H1 (cell line): ENCODE results near the gene KRCC1. TPM values are rescaled to one million over a fixed set of nuclear protein-coding genes. Genes with fewer than 3 reads are reported as not detected.

Experiments
- CTCF ChIA-PET: fragments of 300-600 bp; sonication (Branson Sonifier 250); formaldehyde crosslinking; loops from one replicate; lab custom pipeline; 2021; ENCODE audit not compliant: partially characterized antibody; lab: Charles Lee
- POLR2A ChIA-PET: fragments of 300-600 bp; sonication (Branson Sonifier 250); formaldehyde crosslinking; loops from one replicate; lab custom pipeline; 2021; ENCODE audit warnings: inconsistent platforms; ENCODE audit not compliant: partially characterized antibody; lab: Charles Lee
- DNase-seq, 2 experiments: peaks; one replicate each; pipeline versions ENCODE4 v3.0.0 to v3.0.0-alpha.2; 2010 to 2022; ENCODE audit warnings: low spot score in 2 of 2, low read depth in 1 of 2, mixed read lengths in 1 of 2
- FAIRE-seq: peaks from 2 replicates; lab custom pipeline; 2011; peaks lifted over from hg19 to GRCh38; lab: Jason Lieb, UNC
- H2AFZ ChIP-seq: 2 replicates; pipeline ENCODE4 v1.8.1; 2012; ENCODE audit warnings: low read length, inconsistent platforms
- H2AK5ac ChIP-seq: 2 replicates; pipeline ENCODE4 v1.6.1; 2013; ENCODE audit warnings: low read depth, low read length
- H2BK120ac ChIP-seq: replicated peaks from 2 replicates; pipeline ENCODE3; 2013; ENCODE audit warnings: low read depth, low read length, inconsistent platforms
- H2BK12ac ChIP-seq: 2 replicates; pipeline ENCODE4 v1.6.1; 2013; ENCODE audit warnings: low read depth, low read length
- H2BK15ac ChIP-seq: 2 replicates; pipeline ENCODE4 v1.6.1; 2013; ENCODE audit warnings: low read length
- H2BK20ac ChIP-seq: 2 replicates; pipeline ENCODE4 v1.6.1; 2013; ENCODE audit warnings: low read length
- H2BK5ac ChIP-seq: 2 replicates; pipeline ENCODE4 v1.6.1; 2013; ENCODE audit warnings: low read depth, low read length
- H3K14ac ChIP-seq: 2 replicates; pipeline ENCODE4 v1.6.1; 2013; ENCODE audit warnings: inconsistent platforms; ENCODE audit not compliant: insufficient read length
- H3K18ac ChIP-seq: 2 replicates; pipeline ENCODE4 v1.6.1; 2013; ENCODE audit warnings: low read length; ENCODE audit errors: extremely low read depth
- H3K23ac ChIP-seq: 2 replicates; pipeline ENCODE4 v1.6.1; 2013; ENCODE audit warnings: inconsistent platforms; ENCODE audit not compliant: insufficient read length
- H3K23me2 ChIP-seq: 2 replicates; pipeline ENCODE4 v1.6.1; 2013; ENCODE audit warnings: low read depth, low read length
- H3K27ac ChIP-seq: 2 replicates; pipeline ENCODE4 v1.6.1; 2011; ENCODE audit warnings: low read depth, low read length, inconsistent platforms
- H3K27me3 ChIP-seq, 4 experiments: replicated peaks in 1 of 4; 1 replicate in 1 of 4; 2 replicates in 3 of 4; pipeline versions ENCODE4 v1.6.1 to v1.8.1; 2011 to 2013; ENCODE audit warnings: low read length in 3 of 4, mild to moderate bottlenecking in 3 of 4, inconsistent platforms in 2 of 4, mixed read lengths in 2 of 4, moderate library complexity in 1 of 4; ENCODE audit not compliant: control insufficient read depth in 3 of 4, insufficient read depth in 3 of 4; ENCODE audit errors: extremely low read depth in 1 of 4
- H3K36me3 ChIP-seq, 4 experiments: 2 replicates each; pipeline versions ENCODE4 v1.6.1 to v1.8.1; 2011 to 2013; ENCODE audit warnings: mild to moderate bottlenecking in 4 of 4, low read length in 3 of 4, moderate library complexity in 2 of 4, control low read depth in 1 of 4, inconsistent platforms in 1 of 4; ENCODE audit not compliant: insufficient read depth in 4 of 4, control insufficient read depth in 2 of 4
- H3K4ac ChIP-seq: replicated peaks from 2 replicates; pipeline ENCODE3; 2013; ENCODE audit warnings: low read length, low read depth, mixed read lengths, inconsistent platforms; ENCODE audit not compliant: insufficient read length
- H3K4me1 ChIP-seq, 4 experiments: replicated peaks in 1 of 4; 1 replicate in 1 of 4; 2 replicates in 3 of 4; pipeline versions ENCODE4 v1.6.1 to v1.8.1; 2011 to 2013; ENCODE audit warnings: low read length in 3 of 4, inconsistent platforms in 2 of 4, mixed read lengths in 1 of 4; ENCODE audit not compliant: insufficient read depth in 4 of 4, control insufficient read depth in 3 of 4
- H3K4me2 ChIP-seq, 2 experiments: 2 replicates each; pipeline versions ENCODE4 v1.6.1 to v1.8.1; 2011 to 2013; ENCODE audit warnings: low read depth in 2 of 2, low read length in 2 of 2, control low read depth in 1 of 2, inconsistent platforms in 1 of 2, mild to moderate bottlenecking in 1 of 2; ENCODE audit not compliant: insufficient read depth in 1 of 2
- H3K4me3 ChIP-seq, 4 experiments: fragments of 200-600, 300-600 bp in 1 of 4; sonication (generic), shearing (Covaris generic), sonication (Bioruptor Twin) in 1 of 4; 2 replicates each; pipeline versions ENCODE4 v1.5.1 to v1.8.1; 2011 to 2016; ENCODE audit warnings: low read length in 4 of 4, low read depth in 3 of 4, control low read depth in 2 of 4, inconsistent platforms in 2 of 4, mild to moderate bottlenecking in 2 of 4, mixed read lengths in 1 of 4, moderate library complexity in 1 of 4; ENCODE audit not compliant: insufficient read depth in 2 of 4; ENCODE audit errors: extremely low read depth in 1 of 4
- H3K56ac ChIP-seq: replicated peaks from 2 replicates; pipeline ENCODE3; 2013; ENCODE audit warnings: low read depth, mild to moderate bottlenecking, mixed read lengths, low read length, inconsistent platforms; ENCODE audit not compliant: insufficient read length
- H3K79me1 ChIP-seq: 2 replicates; pipeline ENCODE4 v1.6.1; 2013; ENCODE audit warnings: low read depth, low read length, control low read depth
- H3K79me2 ChIP-seq, 2 experiments: 2 replicates each; pipeline versions ENCODE4 v1.6.1 to v1.8.1; 2012 to 2013; ENCODE audit warnings: low read length in 2 of 2, mild to moderate bottlenecking in 2 of 2, inconsistent platforms in 1 of 2; ENCODE audit not compliant: insufficient read depth in 2 of 2, control insufficient read depth in 1 of 2
- H3K9ac ChIP-seq, 4 experiments: replicated peaks in 1 of 4; 1 replicate in 1 of 4; 2 replicates in 3 of 4; pipeline versions ENCODE4 v1.6.1 to v1.8.1; 2011 to 2013; ENCODE audit warnings: low read depth in 3 of 4, low read length in 3 of 4, control low read depth in 2 of 4, mild to moderate bottlenecking in 2 of 4, moderate library complexity in 2 of 4, inconsistent platforms in 1 of 4; ENCODE audit errors: extremely low read depth in 1 of 4
- H3K9me3 ChIP-seq, 2 experiments: 2 replicates each; pipeline versions ENCODE4 v1.6.1 to v1.8.1; 2012 to 2013; ENCODE audit warnings: mild to moderate bottlenecking in 2 of 2, moderate library complexity in 2 of 2, control low read depth in 1 of 2, inconsistent platforms in 1 of 2, low read depth in 1 of 2, low read length in 1 of 2, mixed read lengths in 1 of 2; ENCODE audit not compliant: insufficient read depth in 2 of 2
- H4K20me1 ChIP-seq, 2 experiments: replicated peaks in 1 of 2; 2 replicates each; pipeline versions ENCODE3 to v1.8.1; 2011 to 2013; ENCODE audit warnings: inconsistent platforms in 2 of 2, low read length in 2 of 2, mild to moderate bottlenecking in 1 of 2; ENCODE audit not compliant: insufficient read depth in 2 of 2, control insufficient read depth in 1 of 2
- H4K5ac ChIP-seq: 2 replicates; pipeline ENCODE4 v1.6.1; 2013; ENCODE audit warnings: low read length, low read depth, mixed read lengths, inconsistent platforms; ENCODE audit not compliant: insufficient read length
- H4K8ac ChIP-seq: 2 replicates; pipeline ENCODE4 v1.8.0; 2013; ENCODE audit warnings: mild to moderate bottlenecking, moderate library complexity, low read length, inconsistent platforms; ENCODE audit not compliant: insufficient read depth; ENCODE audit errors: extremely low read depth
- H4K91ac ChIP-seq: replicated peaks from 2 replicates; pipeline ENCODE3; 2013; ENCODE audit warnings: low read length, mixed read lengths, inconsistent platforms; ENCODE audit not compliant: insufficient read length
- ATF2 ChIP-seq: IDR thresholded peaks from 2 replicates; pipeline ENCODE4 v1.6.1; 2012; ENCODE audit warnings: low read length, inconsistent platforms
- ATF3 ChIP-seq: IDR thresholded peaks from 2 replicates; pipeline ENCODE4 v1.6.1; 2011; ENCODE audit warnings: low read depth, mild to moderate bottlenecking, low read length; ENCODE audit not compliant: insufficient read depth
- BACH1 ChIP-seq: IDR thresholded peaks from 2 replicates; pipeline ENCODE4 v1.6.1; 2012; ENCODE audit warnings: low read length, improper control_type of control experiment
- CTBP2 ChIP-seq: IDR thresholded peaks from 2 replicates; pipeline ENCODE4 v1.7.0; 2011; ENCODE audit warnings: borderline replicate concordance, mild to moderate bottlenecking, moderate library complexity, mixed read lengths, low read length; ENCODE audit not compliant: insufficient read depth, insufficient read length
- MAX ChIP-seq: IDR thresholded peaks from 2 replicates; pipeline ENCODE4 v1.6.1; 2012; ENCODE audit warnings: inconsistent platforms
- NRF1 ChIP-seq: IDR thresholded peaks from 2 replicates; pipeline ENCODE4 v1.6.1; 2011; ENCODE audit warnings: mild to moderate bottlenecking, low read depth, low read length, improper control_type of control experiment
- SAP30 ChIP-seq: fragments of 300-600 bp; sonication (generic); IDR thresholded peaks from 2 replicates; pipeline ENCODE4 v1.7.1; 2012; ENCODE audit warnings: low read length, moderate library complexity, mild to moderate bottlenecking, inconsistent platforms; ENCODE audit not compliant: insufficient read depth, insufficient replicate concordance
- SP2 ChIP-seq: IDR thresholded peaks from 2 replicates; pipeline ENCODE4 v1.6.1; 2012; ENCODE audit warnings: mild to moderate bottlenecking, low read length, inconsistent platforms
- SP4 ChIP-seq: IDR thresholded peaks from 2 replicates; pipeline ENCODE4 v1.6.1; 2012; ENCODE audit warnings: low read length, inconsistent platforms
- TAF7 ChIP-seq: optimal IDR thresholded peaks from 2 replicates; pipeline ENCODE3; 2011; ENCODE audit warnings: low read depth, mild to moderate bottlenecking, inconsistent platforms, low read length, moderate library complexity, borderline replicate concordance
- TCF12 ChIP-seq: IDR thresholded peaks from 2 replicates; pipeline ENCODE4 v1.6.1; 2011; ENCODE audit warnings: low read depth, mild to moderate bottlenecking, low read length
- WGBS, 2 experiments: shearing (Covaris generic) in 1 of 2; methylation state at CpG; one replicate each; pipeline versions ENCODE4 v1.1.6 to v1.1.7; 2013 to 2015; ENCODE audit warnings: low lambda C conversion rate in 2 of 2, mixed read lengths in 2 of 2, inconsistent platforms in 1 of 2, low coverage in 1 of 2, missing lambda C conversion rate in 1 of 2; ENCODE audit not compliant: insufficient replicate concordance in 2 of 2, insufficient coverage in 1 of 2, insufficient read length in 1 of 2; ENCODE audit errors: extremely low coverage in 1 of 2, missing lambda C conversion rate in 1 of 2; 5-methylcytosine and 5-hydroxymethylcytosine counted together
- polyA plus RNA-seq, 7 experiments: library from polyadenylated mRNA; depleted of rRNA in 3 of 7; stranded (reverse) in 5 of 7; unstranded in 2 of 7; fragments of >200 nt in 5 of 7; fragments of 200-250 nt in 2 of 7; gene quantifications; 1 replicate in 5 of 7; 2 replicates in 1 of 7; 4 replicates in 1 of 7; pipeline versions ENCODE4 v1.2.1 to v1.2.3, GENCODE V29; 2011 to 2013; ENCODE audit warnings: missing spikeins in 2 of 7, mixed read lengths in 2 of 7
- total RNA-seq: library from RNA; stranded (reverse); fragmentation: NEBNext Ultra II Directional; extraction: Animal tissue kit (Norgen Biotek cat#: 25700); gene quantifications from 2 replicates; pipeline ENCODE4 v1.2.1, GENCODE V29; 2021

Gene KRCC1
- total and polyA plus RNA-seq, 2 of the 8 experiments (the other 6 are each of a cell fraction or from before 2014, with no cell fraction given), result 5.1 to 8.5 TPM

- Histone ChIP-seq H3K14ac (no peak overlapping the region), H3K27ac (no peak overlapping the region), H3K23ac (no peak overlapping the region), H3K4me3 (no peak overlapping the region), H3K9ac (no peak overlapping the region), H2BK12ac (no peak overlapping the region), H3K79me1 (no peaks in the 10 kb centered on the region), H2BK20ac (no peak overlapping the region), H2BK120ac (no peak overlapping the region), H4K20me1 (no peaks in the 10 kb centered on the region), H4K91ac (peak overlapping the region; percentile 52), H3K79me2 (no peaks in the 10 kb centered on the region), H3K18ac (0 out of 2 replicates have a peak overlapping the region, but pooled peaks have one; percentile 3), H3K56ac (no peak overlapping the region), H3K9me3 (no peaks in the 10 kb centered on the region), H4K5ac (no peak overlapping the region), H3K36me3 (no peaks in the 10 kb centered on the region), H3K4me1 (peaks cover 1 to 6% (median 4%) of the 10 kb centered on the region in 4 experiments; a peak in 6 of 7 replicates), H3K23me2 (no peaks in the 10 kb centered on the region), H3K4me2 (no peak overlapping the region), H2BK15ac (no peak overlapping the region), H3K27me3 (no peaks in the 10 kb centered on the region), H2BK5ac (no peak overlapping the region), H2AK5ac (no peak overlapping the region), H4K8ac (no peak overlapping the region), H2AFZ (no peak overlapping the region), H3K4ac (no peak overlapping the region)
- ChIA-PET CTCF (interaction anchor here (0.7 to 2.7 kb wide), 3 partner anchors 12 to 25 kb away, joined by 3 to 16 read pairs (median 3); no protein-coding TSS in a partner anchor), POLR2A (no interaction called here)
- no peak for DNase-seq
- no peak for FAIRE-seq
- WGBS, 2 experiments, result 88% methylated on average over 5 of the region's 5 CpGs; no CpG with 5 or more reads in 1 of the 2 experiments
- no peak for TF ChIP-seq SP4
- no peak for TF ChIP-seq SP2
- no peak for TF ChIP-seq CTBP2
- no peak for TF ChIP-seq BACH1
- TF ChIP-seq ATF3, result no peak
- TF ChIP-seq TAF7, result no peak
- TF ChIP-seq MAX, result no peak
- no peak for TF ChIP-seq SAP30
- TF ChIP-seq NRF1, result no peak
- no peak for TF ChIP-seq TCF12
- TF ChIP-seq ATF2, result no peak
Measured at GRCh38 chr2:88085602-88086001, 30.0 kb upstream of the KRCC1 start.
